Activated CD4-positive, alpha-beta memory T cell treated with anti-CD3 and anti-CD28 coated beads for 36 hours (primary cell): ENCODE measurements around the gene WDR74. TPM values are rescaled to one million over a fixed set of nuclear protein-coding genes. Genes with fewer than 3 reads are reported as not detected.
"Not testable (repeated sequence)": the region's sequence is repeated elsewhere in the genome, so short reads cannot be mapped to it uniquely, and the experiment has no call there.

Experiments used
- CTCF ChIA-PET: fragments of 350-600 bp; sonication (Branson Sonifier 250); formaldehyde crosslinking; loops from one replicate; lab custom pipeline; 2021; ENCODE audit warnings: antibody characterized with exemption, inconsistent platforms; lab: Charles Lee
- POLR2A ChIA-PET: fragments of 350-600 bp; sonication (Branson Sonifier 250); formaldehyde crosslinking; loops from one replicate; lab custom pipeline; 2021; ENCODE audit warnings: antibody characterized with exemption; lab: Charles Lee
- DNase-seq: peaks from one replicate; pipeline ENCODE4 v3.0.0-alpha.2; 2020
- H3K27ac Mint-ChIP-seq: one replicate; pipeline ENCODE4 v1.8.0; 2021; ENCODE audit warnings: mixed read lengths
- H3K27me3 Mint-ChIP-seq: one replicate; pipeline ENCODE4 v1.8.0; 2021; ENCODE audit warnings: mixed read lengths
- H3K36me3 Mint-ChIP-seq: one replicate; pipeline ENCODE4 v1.8.0; 2021; ENCODE audit warnings: mixed read lengths
- H3K4me1 Mint-ChIP-seq: one replicate; pipeline ENCODE4 v1.8.0; 2021; ENCODE audit warnings: low read depth, mixed read lengths
- H3K4me3 Mint-ChIP-seq: one replicate; pipeline ENCODE4 v1.8.0; 2021; ENCODE audit warnings: mild to moderate bottlenecking, mixed read lengths
- H3K9me3 Mint-ChIP-seq: one replicate; pipeline ENCODE4 v1.8.0; 2021; ENCODE audit warnings: mixed read lengths
- intact Hi-C: fragments of 100-400 bp; cut with micrococcal nuclease; formaldehyde crosslinking; loops from one replicate; pipeline ENCODE4 v1.15.1; 2023
- total RNA-seq, 2 experiments: library from RNA; stranded (reverse); gene quantifications; one replicate each; pipeline ENCODE4 v1.2.3, GENCODE V29; 2021

WDR74 gene
- total RNA-seq, 2 experiments from 2014 or later, result 72.6 to 73.0 TPM

GRCh38 chr11:62840721-62841360 lies 1.5 kb upstream of the WDR74 start:
- not testable (repeated sequence) for H3K9me3 Mint-ChIP-seq, H3K27ac Mint-ChIP-seq, H3K4me3 Mint-ChIP-seq, H3K27me3 Mint-ChIP-seq
- Mint-ChIP-seq H3K4me1 (peaks cover 23% of the 10 kb centered on the region), H3K36me3 (peaks cover 16% of the 10 kb centered on the region)
- POLR2A ChIA-PET, result interaction anchor here (0.6 to 7.0 kb wide), 46 partner anchors 8 to 298 kb away, joined by 3 to 443 read pairs (median 5); partner anchors contain the start of genes B3GAT3, BSCL2, C11orf98 and CSKMT
- CTCF ChIA-PET, result interaction anchor here (0.6 to 3.4 kb wide), 9 partner anchors 8 to 1682 kb away, joined by 3 to 32 read pairs (median 3); partner anchors contain the start of genes SLC3A2, TEX54 and TMEM179B
- intact Hi-C loops, result loop anchor here (1.0 to 5.0 kb wide), 6 partner anchors 36 to 284 kb away; partner anchors contain the start of genes EML3, NXF1, ROM1 and TAF6L
- peak; percentile 91 for DNase-seq

- ChIA-PET CTCF (no interaction called here), POLR2A (interaction anchor here (1.3 kb wide), 1 partner anchor 45 kb away, joined by 3 read pairs; the partner anchor contains the start of gene SLC3A2)
- no peak for DNase-seq
- no peak overlapping the region for H3K27ac Mint-ChIP-seq
- H3K36me3 Mint-ChIP-seq, result peaks cover 37% of the 10 kb centered on the region
- H3K27me3 Mint-ChIP-seq, result no peaks in the 10 kb centered on the region
- H3K9me3 Mint-ChIP-seq, result no peaks in the 10 kb centered on the region
- H3K4me1 Mint-ChIP-seq, result peaks cover 46% of the 10 kb centered on the region
- intact Hi-C loops, result no loop called here
- H3K4me3 Mint-ChIP-seq, result no peak overlapping the region
Measured at GRCh38 chr11:62835336-62835735, 4.1 kb downstream of the WDR74 start.

- H3K36me3 Mint-ChIP-seq, result peaks cover 27% of the 10 kb centered on the region
- H3K4me3 Mint-ChIP-seq, result peak within 1 kb of the TSS; percentile 84
- POLR2A ChIA-PET, result interaction anchor here (0.6 to 2.9 kb wide), 14 partner anchors 8 to 1947 kb away, joined by 3 to 59 read pairs (median 5); partner anchors contain the start of genes NXF1, SLC3A2 and ZBTB3
- intact Hi-C loops, result loop anchor here (1.0 to 2.0 kb wide), 3 partner anchors 40 to 242 kb away; partner anchors contain the start of genes C11orf98, CSKMT, TMEM223 and TUT1
- DNase-seq, result no peak
- H3K27ac Mint-ChIP-seq, result peak within 1 kb of the TSS; percentile 93
- peaks cover 44% of the 10 kb centered on the region for H3K4me1 Mint-ChIP-seq
- H3K27me3 Mint-ChIP-seq, result no peaks in the 10 kb centered on the region
- no peaks in the 10 kb centered on the region for H3K9me3 Mint-ChIP-seq
- CTCF ChIA-PET, result interaction anchor here (0.7 to 3.6 kb wide), 7 partner anchors 7 to 717 kb away, joined by 3 to 26 read pairs (median 3); partner anchors contain the start of gene SLC3A2
Measured at GRCh38 chr11:62832336-62833234, 6.8 kb downstream of the WDR74 start, which contains the start of gene TEX54. Gene TEX54, minus strand, starts transcription at chr11:62832841.

- ChIA-PET POLR2A (interaction anchor here (0.6 to 2.9 kb wide), 16 partner anchors 9 to 1948 kb away, joined by 3 to 59 read pairs (median 5); partner anchors contain the start of genes HNRNPUL2, NXF1, SLC3A2 and ZBTB3), CTCF (interaction anchor here (0.6 to 3.6 kb wide), 9 partner anchors 8 to 716 kb away, joined by 3 to 26 read pairs (median 4); partner anchors contain the start of gene SLC3A2)
- peaks cover 31% of the 10 kb centered on the region for H3K36me3 Mint-ChIP-seq
- no peaks in the 10 kb centered on the region for H3K27me3 Mint-ChIP-seq
- H3K4me3 Mint-ChIP-seq, result peak within 1 kb of the TSS; percentile 84
- intact Hi-C loops, result loop anchor here (1.0 to 2.0 kb wide), 6 partner anchors 8 to 241 kb away; partner anchors contain the start of genes C11orf98, CSKMT, NXF1 and TMEM223
- H3K4me1 Mint-ChIP-seq, result peaks cover 42% of the 10 kb centered on the region
- no peaks in the 10 kb centered on the region for H3K9me3 Mint-ChIP-seq
- peak within 1 kb of the TSS; percentile 93 for H3K27ac Mint-ChIP-seq
- DNase-seq, result peak; percentile 100
Measured at GRCh38 chr11:62831520-62832335, 7.7 kb downstream of the WDR74 start, which contains the start of gene STX5. Gene STX5, minus strand, starts transcription at chr11:62832051. Its CDS starts 808 bp downstream, at chr11:62831243.

GRCh38 chr11:62830904-62831519 lies 8.4 kb downstream of the WDR74 start:
- no peaks in the 10 kb centered on the region for H3K9me3 Mint-ChIP-seq
- peaks cover 27% of the 10 kb centered on the region for H3K36me3 Mint-ChIP-seq
- H3K4me1 Mint-ChIP-seq, result peaks cover 37% of the 10 kb centered on the region
- no peak for DNase-seq
- CTCF ChIA-PET, result interaction anchor here (1.0 to 5.0 kb wide), 4 partner anchors 9 to 45 kb away, joined by 4 to 39 read pairs (median 15); partner anchors contain the start of gene TMEM179B
- H3K4me3 Mint-ChIP-seq, result peak overlapping the region; percentile 84
- no peaks in the 10 kb centered on the region for H3K27me3 Mint-ChIP-seq
- POLR2A ChIA-PET, result interaction anchor here (0.9 to 2.9 kb wide), 12 partner anchors 10 to 166 kb away, joined by 3 to 59 read pairs (median 6); partner anchors contain the start of genes C11orf98, CSKMT, HNRNPUL2 and NXF1
- peak overlapping the region; percentile 93 for H3K27ac Mint-ChIP-seq
- intact Hi-C loops, result loop anchor here (1.0 to 2.0 kb wide), 3 partner anchors 8 to 32 kb away; partner anchors contain the start of genes NXF1 and WDR74

- POLR2A ChIA-PET, result interaction anchor here (1.7 to 2.4 kb wide), 4 partner anchors 11 to 27 kb away, joined by 4 to 14 read pairs (median 7); partner anchors contain the start of genes NXF1 and WDR74
- H3K36me3 Mint-ChIP-seq, result peaks cover 29% of the 10 kb centered on the region
Measured at GRCh38 chr11:62828130-62828529, 11.3 kb downstream of the WDR74 start.

GRCh38 chr11:62823677-62824076 lies 15.7 kb downstream of the WDR74 start:
- no peaks in the 10 kb centered on the region for H3K27me3 Mint-ChIP-seq
- ChIA-PET CTCF (no interaction called here), POLR2A (interaction anchor here (0.6 to 1.2 kb wide), 4 partner anchors 16 to 142 kb away, joined by 3 to 5 read pairs (median 4); partner anchors contain the start of gene WDR74)
- intact Hi-C loops, result no loop called here
- no peaks in the 10 kb centered on the region for H3K4me1 Mint-ChIP-seq
- no peaks in the 10 kb centered on the region for H3K9me3 Mint-ChIP-seq
- DNase-seq, result no peak
- H3K4me3 Mint-ChIP-seq, result no peak overlapping the region
- no peak overlapping the region for H3K27ac Mint-ChIP-seq
- peaks cover 43% of the 10 kb centered on the region for H3K36me3 Mint-ChIP-seq

More at GRCh38 chr11:62828130-62828529, 11.3 kb downstream of the WDR74 start:
- DNase-seq, H3K27me3 Mint-ChIP-seq, intact Hi-C loops, H3K9me3 Mint-ChIP-seq, H3K27ac Mint-ChIP-seq, H3K4me3 Mint-ChIP-seq: not testable (repeated sequence)
- peaks cover 19% of the 10 kb centered on the region for H3K4me1 Mint-ChIP-seq
- CTCF ChIA-PET, result interaction anchor here (1.3 to 5.0 kb wide), 2 partner anchors 12 to 41 kb away, joined by 4 to 39 read pairs; partner anchors contain the start of gene TMEM179B

GRCh38 chr11:62817129-62817528 lies 22.3 kb downstream of the WDR74 start:
- intact Hi-C loops, result no loop called here
- no peaks in the 10 kb centered on the region for H3K27me3 Mint-ChIP-seq
- no peak overlapping the region for H3K27ac Mint-ChIP-seq
- no peak for DNase-seq
- H3K36me3 Mint-ChIP-seq, result peaks cover 13% of the 10 kb centered on the region
- ChIA-PET POLR2A (interaction anchor here (1.2 to 1.4 kb wide), 2 partner anchors 10 to 24 kb away, joined by 4 read pairs; no protein-coding TSS in a partner anchor), CTCF (interaction anchor here (1.3 kb wide), 2 partner anchors 9 to 10 kb away, joined by 3 to 4 read pairs; no protein-coding TSS in a partner anchor)
- H3K4me3 Mint-ChIP-seq, result no peak overlapping the region
- H3K4me1 Mint-ChIP-seq, result no peaks in the 10 kb centered on the region
- no peaks in the 10 kb centered on the region for H3K9me3 Mint-ChIP-seq

- ChIA-PET POLR2A (interaction anchor here (0.8 to 1.4 kb wide), 3 partner anchors 9 to 24 kb away, joined by 3 to 4 read pairs (median 4); no protein-coding TSS in a partner anchor), CTCF (interaction anchor here (0.7 to 1.6 kb wide), 5 partner anchors 8 to 30 kb away, joined by 3 to 7 read pairs (median 4); partner anchors contain the start of genes STX5 and TMEM179B)
- intact Hi-C loops, result no loop called here
- peaks cover 13% of the 10 kb centered on the region for H3K36me3 Mint-ChIP-seq
- no peaks in the 10 kb centered on the region for H3K4me1 Mint-ChIP-seq
- no peak for DNase-seq
- no peak overlapping the region for H3K27ac Mint-ChIP-seq
- H3K4me3 Mint-ChIP-seq, result no peak overlapping the region
- no peaks in the 10 kb centered on the region for H3K27me3 Mint-ChIP-seq
- no peaks in the 10 kb centered on the region for H3K9me3 Mint-ChIP-seq
Measured at GRCh38 chr11:62816557-62816956, 22.8 kb downstream of the WDR74 start.
